Endothelial cell of umbilical vein (primary cell): ENCODE data around the gene HDAC9. TPM values are rescaled to one million over a fixed set of nuclear protein-coding genes. Genes with fewer than 3 reads are reported as not detected.

Experiments
- BruUV-seq: library from RNA; stranded (reverse); fragments of 400-500 nt; replicated peaks from 2 replicates; lab custom pipeline; 2021; lab: Mats Ljungman, UMichigan
- CTCF ChIA-PET: fragments of 300-600, 350-600 bp; sonication (Branson Sonifier 250); formaldehyde crosslinking; loops from one replicate; lab custom pipeline; 2021; ENCODE audit warnings: antibody characterized with exemption, inconsistent platforms; lab: Charles Lee
- POLR2A ChIA-PET: fragments of 300-600, 350-600 bp; sonication (Branson Sonifier 250); formaldehyde crosslinking; loops from one replicate; lab custom pipeline; 2021; ENCODE audit warnings: antibody characterized with exemption, inconsistent platforms; lab: Charles Lee
- DNase-seq: peaks from one replicate; pipeline ENCODE4 v3.0.0-alpha.2; 2011; ENCODE audit warnings: low read depth, low spot score
- FAIRE-seq: peaks from 2 replicates; lab custom pipeline; 2011; peaks lifted over from hg19 to GRCh38; lab: Jason Lieb, UNC
- H2AFZ ChIP-seq: 2 replicates; pipeline ENCODE4 v1.6.0; 2012; ENCODE audit warnings: low read depth, low read length, control low read depth, inconsistent platforms
- H3K27ac ChIP-seq: 2 replicates; pipeline ENCODE4 v1.5.1; 2011; ENCODE audit warnings: low read depth, mild to moderate bottlenecking, control low read depth, low read length, moderate library complexity; ENCODE audit not compliant: insufficient read depth
- H3K27me3 ChIP-seq, 2 experiments: 2 replicates each; pipeline versions ENCODE4 v1.6.0 to v1.6.1; 2011; ENCODE audit warnings: low read length in 2 of 2, mixed read lengths in 1 of 2; ENCODE audit not compliant: control insufficient read depth in 2 of 2, insufficient read depth in 2 of 2
- H3K36me3 ChIP-seq, 2 experiments: 2 replicates in 1 of 2; 3 replicates in 1 of 2; pipeline ENCODE4 v1.5.1; 2011; ENCODE audit warnings: low read length in 2 of 2, mild to moderate bottlenecking in 1 of 2, moderate library complexity in 1 of 2; ENCODE audit not compliant: control insufficient read depth in 2 of 2, insufficient read depth in 2 of 2; ENCODE audit errors: extremely low read depth in 1 of 2
- H3K4me1 ChIP-seq: 3 replicates; pipeline ENCODE4 v1.5.1; 2011; ENCODE audit warnings: mild to moderate bottlenecking, low read length; ENCODE audit not compliant: control insufficient read depth, insufficient read depth; ENCODE audit errors: extremely low read depth
- H3K4me2 ChIP-seq: 2 replicates; pipeline ENCODE4 v1.6.1; 2011; ENCODE audit warnings: low read length, control low read depth, mixed read lengths; ENCODE audit not compliant: insufficient read depth
- H3K4me3 ChIP-seq, 3 experiments: fragments of 200-600 bp in 1 of 3; sonication (generic), shearing (Covaris generic) in 1 of 3; replicated peaks in 1 of 3; 2 replicates each; pipeline ENCODE4 v1.5.1; 2011 to 2016; ENCODE audit warnings: control low read depth in 3 of 3, low read length in 3 of 3, mild to moderate bottlenecking in 2 of 3, inconsistent platforms in 1 of 3, low read depth in 1 of 3, moderate library complexity in 1 of 3; ENCODE audit not compliant: insufficient read depth in 1 of 3
- H3K79me2 ChIP-seq: 2 replicates; pipeline ENCODE4 v1.6.0; 2012; ENCODE audit warnings: low read length, inconsistent platforms; ENCODE audit not compliant: control insufficient read depth, insufficient read depth
- H3K9ac ChIP-seq: replicated peaks from 2 replicates; pipeline ENCODE3; 2011; ENCODE audit warnings: low read length, control low read depth; ENCODE audit not compliant: insufficient read depth; ENCODE audit errors: extremely low read depth
- H3K9me1 ChIP-seq: replicated peaks from 3 replicates; pipeline ENCODE4 v1.6.0; 2011; ENCODE audit warnings: mild to moderate bottlenecking, low read length; ENCODE audit not compliant: control insufficient read depth, insufficient read depth; ENCODE audit errors: extremely low read depth
- H3K9me3 ChIP-seq: replicated peaks from 2 replicates; pipeline ENCODE4 v1.5.1; 2012; ENCODE audit warnings: low read length, inconsistent platforms; ENCODE audit not compliant: control insufficient read depth, insufficient read depth
- H4K20me1 ChIP-seq: replicated peaks from 2 replicates; pipeline ENCODE3; 2011; ENCODE audit warnings: mild to moderate bottlenecking, low read length; ENCODE audit not compliant: control insufficient read depth, insufficient read depth; ENCODE audit errors: extremely low read depth
- EZH2 ChIP-seq: IDR thresholded peaks from 2 replicates; pipeline ENCODE4 v1.6.1; 2012; ENCODE audit warnings: borderline replicate concordance, low read depth, mild to moderate bottlenecking, moderate library complexity, low read length, inconsistent platforms; ENCODE audit not compliant: severe bottlenecking
- FOS ChIP-seq: IDR thresholded peaks from 2 replicates; pipeline ENCODE4 v1.6.1; 2011; ENCODE audit warnings: mild to moderate bottlenecking, low read length, moderate library complexity, borderline replicate concordance; ENCODE audit not compliant: insufficient read depth
- GATA2 ChIP-seq: IDR thresholded peaks from 2 replicates; pipeline ENCODE4 v1.7.0; 2011; ENCODE audit warnings: low read depth, mild to moderate bottlenecking, moderate library complexity, mixed read lengths, low read length; ENCODE audit not compliant: insufficient read length, insufficient read depth
- JUN ChIP-seq: IDR thresholded peaks from 2 replicates; pipeline ENCODE4 v1.6.1; 2011; ENCODE audit warnings: borderline replicate concordance, low read depth; ENCODE audit not compliant: insufficient read length, insufficient read depth
- MYC ChIP-seq: IDR thresholded peaks from one replicate; pipeline ENCODE4 v1.6.1; 2011; ENCODE audit warnings: mild to moderate bottlenecking, low read depth, low read length
- POLR2A ChIP-seq: IDR thresholded peaks from 2 replicates; pipeline ENCODE4 v1.6.1; 2012; ENCODE audit warnings: low read depth, mild to moderate bottlenecking, control low read depth, low read length
- POLR2AphosphoS5 ChIP-seq: IDR thresholded peaks from 2 replicates; pipeline ENCODE4 v1.6.1; 2012; ENCODE audit warnings: low read depth, mild to moderate bottlenecking, control low read depth, low read length, moderate library complexity; ENCODE audit not compliant: insufficient read depth
- dilution Hi-C: fragments of 300-500 bp; cut with MboI; formaldehyde crosslinking; loops from one replicate; pipeline ENCODE4 v1.15.0; 2019; ENCODE audit warnings: low sequenced_read_pairs; ENCODE audit not compliant: extremely low pct_ligation_motif_present
- intact Hi-C: fragments of 100-400 bp; cut with micrococcal nuclease; formaldehyde crosslinking; loops from one replicate; pipeline ENCODE4 v1.10.0; 2022
- polyA plus RNA-seq, 4 experiments: library from polyadenylated mRNA; depleted of rRNA in 3 of 4; stranded (reverse) in 3 of 4; unstranded in 1 of 4; fragments of >200 nt; gene quantifications; 2 replicates each; pipeline versions ENCODE4 v1.2.1 to v1.2.3, GENCODE V29; 2011 to 2012; ENCODE audit warnings: missing spikeins in 1 of 4
- total RNA-seq: library from RNA; stranded (reverse); gene quantifications from 2 replicates; pipeline ENCODE4 v1.2.3, GENCODE V29; 2021
- TF ChIP-seq, protein P1 (sequence below): IDR thresholded peaks from 2 replicates; pipeline ENCODE4 v1.6.1; 2011; ENCODE audit not compliant: insufficient read depth, insufficient read length
- TF ChIP-seq, protein P2 (sequence below), 2 donors: IDR thresholded peaks; 1 replicate in 1 of 2; 2 replicates in 1 of 2; pipeline ENCODE4 v1.5.1; 2011; ENCODE audit warnings: low read length in 2 of 2, mild to moderate bottlenecking in 2 of 2, moderate library complexity in 2 of 2, control low read depth in 1 of 2, inconsistent platforms in 1 of 2, low read depth in 1 of 2; ENCODE audit not compliant: insufficient read depth in 1 of 2; ENCODE audit errors: extremely low read depth in 1 of 2

Gene HDAC9
- total and polyA plus RNA-seq, 2 donors (not counting 3 experiments of a cell fraction or from before 2014, with no cell fraction given), result 1.8 to 11.6 TPM

DNA sequence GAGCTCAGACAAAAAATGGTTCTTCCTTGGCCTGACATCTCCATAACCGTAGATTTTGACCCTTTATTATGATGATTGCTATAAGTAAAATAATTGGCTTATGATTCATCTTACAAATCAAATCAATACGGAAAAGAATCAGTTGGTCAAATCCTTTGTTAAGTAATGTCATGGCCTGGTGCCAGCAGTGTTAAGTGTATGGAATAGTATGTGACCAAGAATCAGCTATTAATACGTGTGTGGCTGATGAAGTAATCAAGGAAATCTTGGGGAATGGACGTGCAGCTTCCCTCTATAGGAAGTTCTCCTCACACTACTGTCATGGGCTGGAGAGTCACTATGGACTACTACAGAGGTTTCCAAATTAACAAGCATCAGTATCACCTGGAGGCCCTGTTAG, 391.3 kb downstream of the HDAC9 start:
- TF ChIP-seq, protein P1, sequence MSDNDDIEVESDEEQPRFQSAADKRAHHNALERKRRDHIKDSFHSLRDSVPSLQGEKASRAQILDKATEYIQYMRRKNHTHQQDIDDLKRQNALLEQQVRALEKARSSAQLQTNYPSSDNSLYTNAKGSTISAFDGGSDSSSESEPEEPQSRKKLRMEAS, result no peak
- TF ChIP-seq JUN (no peak), POLR2A (no peak), POLR2AphosphoS5 (no peak), MYC (no peak), GATA2 (no peak), FOS (no peak), EZH2 (no peak)
- TF ChIP-seq, protein P2, sequence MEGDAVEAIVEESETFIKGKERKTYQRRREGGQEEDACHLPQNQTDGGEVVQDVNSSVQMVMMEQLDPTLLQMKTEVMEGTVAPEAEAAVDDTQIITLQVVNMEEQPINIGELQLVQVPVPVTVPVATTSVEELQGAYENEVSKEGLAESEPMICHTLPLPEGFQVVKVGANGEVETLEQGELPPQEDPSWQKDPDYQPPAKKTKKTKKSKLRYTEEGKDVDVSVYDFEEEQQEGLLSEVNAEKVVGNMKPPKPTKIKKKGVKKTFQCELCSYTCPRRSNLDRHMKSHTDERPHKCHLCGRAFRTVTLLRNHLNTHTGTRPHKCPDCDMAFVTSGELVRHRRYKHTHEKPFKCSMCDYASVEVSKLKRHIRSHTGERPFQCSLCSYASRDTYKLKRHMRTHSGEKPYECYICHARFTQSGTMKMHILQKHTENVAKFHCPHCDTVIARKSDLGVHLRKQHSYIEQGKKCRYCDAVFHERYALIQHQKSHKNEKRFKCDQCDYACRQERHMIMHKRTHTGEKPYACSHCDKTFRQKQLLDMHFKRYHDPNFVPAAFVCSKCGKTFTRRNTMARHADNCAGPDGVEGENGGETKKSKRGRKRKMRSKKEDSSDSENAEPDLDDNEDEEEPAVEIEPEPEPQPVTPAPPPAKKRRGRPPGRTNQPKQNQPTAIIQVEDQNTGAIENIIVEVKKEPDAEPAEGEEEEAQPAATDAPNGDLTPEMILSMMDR (IDR thresholded peaks at IDR 0.05; ENCODE audit: extremely low read depth in 1 of 2, insufficient read depth in 1 of 2, low read depth in 1 of 2, low read length in 2 of 2), result no peak
- Histone ChIP-seq H3K36me3 (no peaks in the 10 kb centered on the region), H3K9me3 (no peaks in the 10 kb centered on the region), H4K20me1 (no peaks in the 10 kb centered on the region), H3K27me3 (no peaks in the 10 kb centered on the region), H3K27ac (no peak overlapping the region), H3K4me1 (no peaks in the 10 kb centered on the region), H3K4me2 (no peak overlapping the region), H3K79me2 (no peaks in the 10 kb centered on the region), H3K9ac (no peak overlapping the region), H3K9me1 (no peaks in the 10 kb centered on the region), H3K4me3 (no peak overlapping the region), H2AFZ (no peak overlapping the region)
- no TSS peak for BruUV-seq
- POLR2A ChIA-PET, result no interaction called here
- dilution Hi-C loops, result no loop called here
- CTCF ChIA-PET, result interaction anchor here (0.8 kb wide), 1 partner anchor 235 kb away, joined by 3 read pairs; no protein-coding TSS in a partner anchor
- FAIRE-seq (no peak), DNase-seq (no peak)
- intact Hi-C loops, result no loop called here
